GM10266 (cell line): ENCODE results near the gene TCF3.
"Not testable (repeated sequence)": the region's sequence is repeated elsewhere in the genome, so short reads cannot be mapped to it uniquely, and the experiment has no call there.

ENCODE experiments used
- DNase-seq: peaks from one replicate; pipeline ENCODE4 v3.0.0; 2012; ENCODE audit errors: extremely low spot score
- TF ChIP-seq, protein P1 (sequence below): IDR thresholded peaks from 2 replicates; pipeline ENCODE4 v1.5.1; 2012; ENCODE audit warnings: mild to moderate bottlenecking, low read depth; ENCODE audit not compliant: control insufficient read depth, insufficient read depth; ENCODE audit errors: missing control alignments

Gene TCF3

DNA sequence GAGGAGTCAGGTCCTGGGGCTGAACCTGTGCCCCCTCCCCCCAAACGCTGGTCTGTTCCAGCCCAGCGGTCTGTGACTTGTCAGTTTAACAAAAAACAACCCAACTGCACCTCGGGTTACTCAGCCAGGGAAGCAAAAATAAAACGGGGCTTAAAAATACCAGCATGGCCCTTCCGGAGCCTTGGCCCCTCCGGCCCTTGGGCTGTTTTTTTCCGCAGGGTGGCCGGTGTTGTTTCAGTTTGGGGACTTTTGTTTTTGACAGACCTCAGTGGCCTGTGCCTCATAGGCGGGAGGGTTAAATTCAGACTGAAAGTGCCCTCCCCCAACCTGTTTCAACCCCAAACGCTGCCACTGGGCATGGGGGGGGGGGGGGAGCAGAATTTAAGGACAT, 4.0 kb downstream of the TCF3 start:
- DNase-seq, result peak; percentile 90
- TF ChIP-seq, protein P1, sequence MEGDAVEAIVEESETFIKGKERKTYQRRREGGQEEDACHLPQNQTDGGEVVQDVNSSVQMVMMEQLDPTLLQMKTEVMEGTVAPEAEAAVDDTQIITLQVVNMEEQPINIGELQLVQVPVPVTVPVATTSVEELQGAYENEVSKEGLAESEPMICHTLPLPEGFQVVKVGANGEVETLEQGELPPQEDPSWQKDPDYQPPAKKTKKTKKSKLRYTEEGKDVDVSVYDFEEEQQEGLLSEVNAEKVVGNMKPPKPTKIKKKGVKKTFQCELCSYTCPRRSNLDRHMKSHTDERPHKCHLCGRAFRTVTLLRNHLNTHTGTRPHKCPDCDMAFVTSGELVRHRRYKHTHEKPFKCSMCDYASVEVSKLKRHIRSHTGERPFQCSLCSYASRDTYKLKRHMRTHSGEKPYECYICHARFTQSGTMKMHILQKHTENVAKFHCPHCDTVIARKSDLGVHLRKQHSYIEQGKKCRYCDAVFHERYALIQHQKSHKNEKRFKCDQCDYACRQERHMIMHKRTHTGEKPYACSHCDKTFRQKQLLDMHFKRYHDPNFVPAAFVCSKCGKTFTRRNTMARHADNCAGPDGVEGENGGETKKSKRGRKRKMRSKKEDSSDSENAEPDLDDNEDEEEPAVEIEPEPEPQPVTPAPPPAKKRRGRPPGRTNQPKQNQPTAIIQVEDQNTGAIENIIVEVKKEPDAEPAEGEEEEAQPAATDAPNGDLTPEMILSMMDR, result no peak

DNA sequence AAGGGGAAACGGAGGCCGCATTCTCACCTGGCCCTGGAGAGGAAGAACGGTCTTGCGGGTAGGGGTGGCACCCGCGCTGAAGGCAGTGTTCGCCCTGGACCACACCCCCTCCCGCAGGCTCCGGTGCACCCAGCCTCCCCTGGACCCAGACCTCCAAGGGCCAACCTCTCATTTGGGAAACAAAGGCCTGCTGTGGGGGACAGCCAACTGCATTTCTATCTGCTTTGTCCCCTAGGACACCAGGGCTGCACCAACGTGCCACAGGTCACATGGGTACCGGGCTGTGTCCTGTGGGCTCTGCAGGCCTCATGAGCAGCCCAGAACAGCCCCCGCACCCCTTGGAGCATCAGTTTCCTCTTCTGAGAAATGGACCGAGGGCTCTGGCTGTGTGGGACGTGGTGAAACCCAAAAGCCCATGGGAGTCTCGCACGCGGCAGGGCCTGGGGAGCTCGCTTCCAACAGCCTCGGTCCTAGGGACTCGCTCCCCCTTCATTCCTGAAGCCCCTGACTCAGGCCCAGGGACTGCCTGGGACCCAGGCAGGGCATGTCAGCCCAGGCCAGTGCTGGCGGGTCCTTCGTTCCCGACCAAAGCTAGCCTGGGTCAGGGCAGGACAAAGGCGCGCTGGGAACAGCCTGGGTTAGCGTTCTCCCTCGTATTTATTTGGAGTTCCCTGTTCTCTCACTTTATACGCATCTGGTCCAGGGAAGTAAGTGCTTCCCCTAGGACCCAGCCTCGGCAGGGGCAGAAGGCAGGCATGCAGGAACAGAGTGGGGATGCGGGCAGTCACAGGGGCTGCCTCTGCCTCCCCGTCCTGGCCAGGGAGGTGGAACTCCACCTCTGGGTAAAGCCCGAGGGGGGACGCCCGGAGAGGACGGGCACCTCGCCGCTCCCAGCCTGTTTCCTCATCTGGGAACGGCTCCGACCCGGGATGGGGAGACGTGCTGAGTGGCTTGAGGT, 4.6 kb downstream of the TCF3 start:
- peak; percentile 65 for DNase-seq
- TF ChIP-seq, protein P1, result no peak

DNA sequence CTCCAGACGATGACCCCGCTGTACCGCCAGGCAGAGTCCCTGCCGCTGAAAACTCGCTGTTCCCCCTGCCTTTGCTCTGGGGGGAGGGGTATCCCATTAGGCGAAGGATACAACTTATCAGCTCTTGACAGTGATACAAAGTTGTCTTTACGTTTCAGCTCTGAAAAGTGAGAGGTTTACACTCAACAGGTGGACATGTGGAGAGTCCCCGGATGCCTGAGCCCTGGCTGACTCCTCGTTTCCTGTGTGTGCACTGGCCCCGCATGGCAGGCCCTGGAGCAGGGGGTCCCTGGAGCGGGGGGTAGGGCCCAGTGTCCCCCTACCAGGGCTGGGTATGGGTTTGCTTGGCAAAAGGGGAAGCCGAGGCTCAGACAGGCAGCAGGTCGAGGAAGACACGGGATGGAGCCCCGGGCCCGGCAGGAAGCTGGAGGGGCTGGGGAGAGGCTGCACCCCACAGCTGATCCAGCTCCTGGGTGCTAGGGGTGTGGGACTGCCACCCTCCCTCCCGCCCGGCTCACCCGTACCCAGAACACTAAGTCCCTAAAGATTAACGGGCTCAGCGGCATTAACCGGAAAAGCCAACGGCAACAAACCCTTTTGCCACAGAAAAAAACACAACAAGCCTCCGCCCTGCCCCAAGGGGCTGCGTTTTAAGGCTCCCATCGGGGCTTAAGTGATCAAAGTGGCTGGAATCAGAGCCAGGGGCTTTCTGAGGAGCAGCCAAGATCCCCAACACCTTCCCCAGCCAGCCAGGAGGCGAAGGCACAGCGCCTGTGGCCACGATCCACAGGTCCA, 5.6 kb downstream of the TCF3 start:
- no peak for DNase-seq
- TF ChIP-seq, protein P1, result no peak

DNA sequence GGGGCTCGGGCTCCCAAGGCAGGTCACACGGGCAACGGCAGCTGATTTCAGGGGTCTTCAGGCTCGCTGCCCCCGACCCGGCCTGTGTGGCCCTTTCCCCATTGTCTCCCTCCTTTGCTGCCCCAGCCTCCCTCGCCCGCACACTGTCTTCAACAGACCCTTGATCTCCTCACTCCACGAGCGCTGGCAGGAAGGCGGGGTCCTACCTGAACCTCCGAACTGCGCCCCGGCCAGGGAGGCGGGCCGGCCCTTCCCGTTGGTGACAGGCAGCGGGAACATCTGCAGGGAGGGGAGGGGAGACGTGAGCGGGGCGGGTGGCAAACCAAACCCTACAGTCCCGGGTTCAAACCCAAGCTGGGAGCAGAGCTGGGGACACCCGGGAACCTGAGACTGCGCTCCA, 6.3 kb downstream of the TCF3 start:
- no peak for DNase-seq
- TF ChIP-seq, protein P1, result no peak

DNA sequence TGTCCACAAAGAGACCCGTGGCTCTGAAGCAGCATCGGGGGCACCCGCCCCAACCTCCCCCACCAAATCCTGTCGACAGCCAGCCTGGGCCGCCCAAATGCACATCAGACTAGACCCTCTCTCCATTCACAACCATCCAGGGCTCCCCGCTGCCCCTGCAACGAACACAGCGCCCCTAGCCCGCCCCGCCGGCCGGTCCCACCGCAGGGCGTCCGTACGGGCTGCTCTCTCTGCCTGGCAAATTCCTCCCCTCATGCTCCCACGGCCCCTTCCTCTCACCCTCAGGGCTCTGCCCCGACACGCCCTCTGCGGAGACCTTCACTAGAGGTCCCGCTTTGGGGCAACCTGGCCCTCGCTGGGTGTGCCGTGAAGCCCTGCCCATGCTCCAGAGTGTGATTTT, 7.1 kb downstream of the TCF3 start:
- TF ChIP-seq, protein P1, result no peak
- no peak for DNase-seq

DNA sequence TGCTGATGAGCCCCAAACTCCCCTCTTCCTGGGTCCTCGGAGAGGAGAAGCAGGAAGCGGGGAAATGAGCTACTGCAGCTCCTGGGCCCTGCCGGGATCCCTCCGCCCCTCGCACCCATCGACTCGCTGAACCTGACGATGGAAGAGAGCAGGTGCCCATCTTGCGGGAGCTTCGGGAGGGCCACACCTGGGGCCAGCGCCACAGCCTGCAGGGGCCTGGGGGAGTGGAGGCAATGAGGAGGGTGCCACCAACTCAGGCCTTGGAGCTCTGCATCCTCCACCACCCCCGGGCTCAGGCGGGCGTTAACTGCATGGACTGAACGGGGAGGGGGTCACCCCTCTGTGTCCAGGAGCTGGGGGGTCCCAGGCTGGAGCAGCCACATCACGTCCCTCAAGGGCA, 8.3 kb downstream of the TCF3 start:
- DNase-seq, result no peak
- TF ChIP-seq, protein P1, result no peak

DNA sequence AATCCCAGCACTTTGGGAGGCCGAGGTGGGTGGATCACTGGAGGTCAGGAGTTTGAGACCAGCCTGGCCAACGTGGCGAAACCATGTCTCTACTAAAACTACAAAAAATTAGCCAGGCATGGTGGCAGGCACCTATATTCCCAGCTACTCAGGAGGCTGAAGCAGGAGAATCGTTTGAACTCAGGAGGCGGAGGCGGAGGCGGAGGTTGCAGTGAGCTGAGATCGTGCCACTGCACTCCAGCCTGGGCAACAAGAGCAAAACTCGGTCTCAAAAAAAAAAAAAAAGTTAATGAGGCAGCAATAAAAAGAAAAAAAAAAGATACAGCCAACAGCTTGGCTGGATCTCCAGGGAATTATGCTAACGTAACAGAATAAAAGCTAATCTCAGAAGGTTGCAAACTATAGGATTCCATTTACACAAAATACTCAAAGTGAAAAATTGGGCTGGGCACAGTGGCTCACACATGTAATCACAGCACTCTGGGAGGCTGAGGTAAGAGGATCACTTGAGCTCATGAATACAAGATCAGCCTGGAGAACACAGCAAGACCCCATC, 11.4 kb downstream of the TCF3 start:
- not testable (repeated sequence) for DNase-seq
